Skeletal muscle satellite cell (primary cell): ENCODE results near the gene PRKCB.
"Not testable (repeated sequence)": the region's sequence is repeated elsewhere in the genome, so short reads cannot be mapped to it uniquely, and the experiment has no call there.

Experiments used
- H3K27me3 ChIP-seq: 2 replicates; pipeline ENCODE4 v1.7.0; 2013; ENCODE audit warnings: low read length; ENCODE audit not compliant: control insufficient read depth, insufficient read depth
- H3K36me3 ChIP-seq: 2 replicates; pipeline ENCODE4 v1.7.0; 2013; ENCODE audit warnings: mild to moderate bottlenecking, control low read depth, low read length; ENCODE audit not compliant: insufficient read depth
- H3K4me1 ChIP-seq: 2 replicates; pipeline ENCODE4 v1.7.0; 2013; ENCODE audit warnings: low read length; ENCODE audit not compliant: control insufficient read depth, insufficient read depth
- H3K4me2 ChIP-seq: 2 replicates; pipeline ENCODE4 v1.7.0; 2013; ENCODE audit warnings: mild to moderate bottlenecking, low read length
- H3K4me3 ChIP-seq: 2 replicates; pipeline ENCODE4 v1.7.0; 2013; ENCODE audit warnings: low read length
- H3K9ac ChIP-seq: 2 replicates; pipeline ENCODE4 v1.7.0; 2013; ENCODE audit warnings: mild to moderate bottlenecking, low read depth, low read length, moderate library complexity
- H3K9me3 ChIP-seq: replicated peaks from 2 replicates; pipeline ENCODE4 v1.7.0; 2013; ENCODE audit warnings: mild to moderate bottlenecking, control low read depth, low read length

Gene PRKCB

DNA sequence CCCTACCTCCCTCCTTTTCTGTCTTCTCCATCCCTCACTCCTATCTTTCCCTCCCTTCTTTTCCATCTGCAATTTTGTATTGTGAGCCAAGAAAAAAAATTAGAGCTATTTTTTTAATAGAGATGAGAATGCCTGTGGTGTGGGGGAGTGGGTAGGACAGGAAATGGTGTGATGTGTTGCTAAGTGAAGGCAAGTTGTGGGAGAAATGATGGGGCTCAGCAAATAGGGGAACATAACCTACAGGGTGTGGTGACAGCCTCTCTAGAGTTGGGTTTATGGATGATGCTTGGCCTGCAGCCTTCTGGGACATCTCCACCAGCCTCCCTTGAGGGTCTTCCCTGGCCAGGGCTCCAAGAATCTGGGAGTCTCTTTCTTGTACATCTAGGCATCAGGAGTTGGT is 257.3 kb downstream of the PRKCB start:
- no peaks in the 10 kb centered on the region for H3K27me3 ChIP-seq
- no peaks in the 10 kb centered on the region for H3K36me3 ChIP-seq
- peaks cover 3% of the 10 kb centered on the region for H3K9me3 ChIP-seq
- H3K9ac ChIP-seq: no peak overlapping the region
- no peaks in the 10 kb centered on the region for H3K4me1 ChIP-seq
- H3K4me3 ChIP-seq: no peak overlapping the region
- H3K4me2 ChIP-seq: no peak overlapping the region

- Histone ChIP-seq H3K4me1 (no peaks in the 10 kb centered on the region), H3K9me3 (peaks cover 3% of the 10 kb centered on the region), H3K36me3 (no peaks in the 10 kb centered on the region), H3K4me2 (no peak overlapping the region), H3K4me3 (no peak overlapping the region), H3K27me3 (no peaks in the 10 kb centered on the region), H3K9ac (no peak overlapping the region)
These were observed 258.9 kb downstream of the PRKCB start for GRCh38 chr16:24094660-24095059.

DNA sequence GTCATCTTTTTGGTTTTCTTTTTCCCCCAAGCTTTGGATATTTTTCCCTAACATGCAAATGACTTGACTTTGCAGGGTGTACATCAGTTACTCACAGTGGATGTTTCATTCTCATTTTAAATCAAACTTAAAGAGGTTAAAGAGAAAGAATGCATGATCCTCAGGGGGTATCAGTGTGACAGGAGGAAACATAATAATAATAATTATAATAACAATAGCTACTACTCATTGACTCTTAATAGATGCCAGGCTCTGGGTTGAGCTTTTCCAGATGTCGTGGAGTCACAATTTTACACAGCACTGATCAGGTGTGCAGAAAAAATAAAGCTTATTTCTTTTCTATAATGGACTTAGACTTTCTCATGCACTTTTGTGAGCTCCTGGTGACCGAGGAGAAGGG is 263.1 kb downstream of the PRKCB start:
- no peak overlapping the region for H3K4me2 ChIP-seq
- H3K36me3 ChIP-seq: no peaks in the 10 kb centered on the region

GRCh38 chr16:24101431-24101830 is 265.6 kb downstream of the PRKCB start:
- H3K4me2 ChIP-seq: no peak overlapping the region
- no peaks in the 10 kb centered on the region for H3K27me3 ChIP-seq
- no peak overlapping the region for H3K4me3 ChIP-seq
- no peak overlapping the region for H3K9ac ChIP-seq
- H3K9me3 ChIP-seq: no peaks in the 10 kb centered on the region
- no peaks in the 10 kb centered on the region for H3K36me3 ChIP-seq
- no peaks in the 10 kb centered on the region for H3K4me1 ChIP-seq

More for the DNA sequence above, 263.1 kb downstream of the PRKCB start:
- no peak overlapping the region for H3K9ac ChIP-seq
- H3K27me3 ChIP-seq: no peaks in the 10 kb centered on the region
- no peaks in the 10 kb centered on the region for H3K9me3 ChIP-seq
- H3K4me3 ChIP-seq: no peak overlapping the region
- H3K4me1 ChIP-seq: no peaks in the 10 kb centered on the region

GRCh38 chr16:24102209-24102660 is 266.5 kb downstream of the PRKCB start:
- H3K4me3 ChIP-seq: no peak overlapping the region
- H3K36me3 ChIP-seq: no peaks in the 10 kb centered on the region
- no peak overlapping the region for H3K4me2 ChIP-seq
- no peaks in the 10 kb centered on the region for H3K4me1 ChIP-seq
- no peaks in the 10 kb centered on the region for H3K9me3 ChIP-seq
- no peak overlapping the region for H3K9ac ChIP-seq
- H3K27me3 ChIP-seq: no peaks in the 10 kb centered on the region

DNA sequence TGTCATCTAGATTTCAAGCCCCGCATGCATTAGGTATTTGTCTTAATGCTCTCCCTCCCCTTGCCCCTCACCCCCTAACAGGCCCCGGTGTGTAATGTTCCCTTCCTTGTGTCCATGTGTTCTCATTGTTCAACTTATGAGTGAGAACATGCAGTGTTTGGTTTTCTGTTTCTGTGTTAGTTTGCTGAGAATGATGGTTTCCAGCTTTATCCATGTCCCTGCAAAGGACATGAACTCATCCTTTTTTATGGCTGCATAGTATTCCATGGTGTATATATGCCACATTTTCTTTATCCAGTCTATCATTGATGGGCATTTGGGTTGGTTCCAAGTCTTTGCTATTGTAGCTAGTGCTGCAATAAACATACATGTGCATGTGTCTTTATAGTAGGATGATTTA is 269.7 kb downstream of the PRKCB start:
- H3K9me3 ChIP-seq, H3K36me3 ChIP-seq, H3K4me2 ChIP-seq, H3K27me3 ChIP-seq, H3K4me1 ChIP-seq, H3K9ac ChIP-seq, H3K4me3 ChIP-seq: not testable (repeated sequence)

DNA sequence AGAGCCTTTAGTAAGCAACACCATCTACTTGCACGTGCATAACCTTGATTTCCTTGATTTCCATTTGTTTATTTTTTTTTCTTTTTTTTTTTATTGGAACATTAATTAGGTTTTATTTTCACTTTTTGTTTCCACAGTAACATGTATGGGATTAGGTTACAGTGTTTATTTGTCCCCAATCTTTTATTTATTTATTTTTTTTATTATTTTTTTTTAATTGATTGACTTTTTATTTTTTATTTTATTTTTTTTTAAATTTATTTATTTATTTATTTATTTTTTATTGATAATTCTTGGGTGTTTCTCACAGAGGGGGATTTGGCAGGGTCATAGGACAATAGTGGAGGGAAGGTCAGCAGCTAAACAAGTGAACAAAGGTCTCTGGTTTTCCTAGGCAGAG is 272.3 kb downstream of the PRKCB start:
- not testable (repeated sequence) for H3K4me3 ChIP-seq, H3K9me3 ChIP-seq, H3K4me2 ChIP-seq, H3K4me1 ChIP-seq, H3K27me3 ChIP-seq, H3K36me3 ChIP-seq, H3K9ac ChIP-seq

DNA sequence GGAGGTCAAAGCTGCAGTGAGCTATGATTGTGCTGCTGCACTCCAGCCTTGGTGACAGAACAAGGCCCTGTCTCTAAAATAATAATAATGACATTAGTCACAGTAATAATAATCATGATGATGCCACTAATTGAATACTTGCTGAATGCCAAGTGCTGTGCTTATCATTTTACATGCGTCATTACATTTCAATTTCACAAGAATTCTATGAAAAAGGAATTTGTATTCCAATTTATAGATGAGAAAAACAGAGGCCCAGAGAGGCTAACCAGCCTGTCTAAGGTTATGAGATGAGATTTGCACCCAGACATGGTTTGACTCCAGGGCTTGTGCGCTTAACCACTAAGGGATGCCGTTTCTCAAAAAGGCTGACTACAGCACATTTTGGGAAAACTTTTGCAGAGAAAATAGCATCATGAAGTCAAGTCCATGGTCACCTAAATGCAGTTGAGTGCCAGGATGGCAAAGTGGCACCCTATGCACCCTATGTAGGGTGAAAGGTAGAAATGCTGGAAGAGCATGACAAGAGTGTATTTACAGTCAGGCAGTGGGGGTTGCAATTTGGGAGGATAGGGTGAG is 276.0 kb downstream of the PRKCB start:
- H3K27me3 ChIP-seq: no peaks in the 10 kb centered on the region
- H3K9me3 ChIP-seq: no peaks in the 10 kb centered on the region
- H3K4me3 ChIP-seq: no peak overlapping the region
- H3K9ac ChIP-seq: no peak overlapping the region
- no peaks in the 10 kb centered on the region for H3K4me1 ChIP-seq
- no peaks in the 10 kb centered on the region for H3K36me3 ChIP-seq
- H3K4me2 ChIP-seq: no peak overlapping the region

GRCh38 chr16:24113115-24113745 is 277.4 kb downstream of the PRKCB start:
- no peaks in the 10 kb centered on the region for H3K4me1 ChIP-seq
- H3K27me3 ChIP-seq: no peaks in the 10 kb centered on the region
- no peaks in the 10 kb centered on the region for H3K36me3 ChIP-seq
- H3K4me2 ChIP-seq: no peak overlapping the region
- H3K4me3 ChIP-seq: no peak overlapping the region
- H3K9ac ChIP-seq: no peak overlapping the region
- no peaks in the 10 kb centered on the region for H3K9me3 ChIP-seq

- Histone ChIP-seq H3K27me3 (no peaks in the 10 kb centered on the region), H3K4me2 (no peak overlapping the region), H3K4me3 (no peak overlapping the region), H3K9ac (no peak overlapping the region), H3K9me3 (no peaks in the 10 kb centered on the region), H3K4me1 (no peaks in the 10 kb centered on the region), H3K36me3 (no peaks in the 10 kb centered on the region)
These were observed 279.1 kb downstream of the PRKCB start for GRCh38 chr16:24114876-24115275.

DNA sequence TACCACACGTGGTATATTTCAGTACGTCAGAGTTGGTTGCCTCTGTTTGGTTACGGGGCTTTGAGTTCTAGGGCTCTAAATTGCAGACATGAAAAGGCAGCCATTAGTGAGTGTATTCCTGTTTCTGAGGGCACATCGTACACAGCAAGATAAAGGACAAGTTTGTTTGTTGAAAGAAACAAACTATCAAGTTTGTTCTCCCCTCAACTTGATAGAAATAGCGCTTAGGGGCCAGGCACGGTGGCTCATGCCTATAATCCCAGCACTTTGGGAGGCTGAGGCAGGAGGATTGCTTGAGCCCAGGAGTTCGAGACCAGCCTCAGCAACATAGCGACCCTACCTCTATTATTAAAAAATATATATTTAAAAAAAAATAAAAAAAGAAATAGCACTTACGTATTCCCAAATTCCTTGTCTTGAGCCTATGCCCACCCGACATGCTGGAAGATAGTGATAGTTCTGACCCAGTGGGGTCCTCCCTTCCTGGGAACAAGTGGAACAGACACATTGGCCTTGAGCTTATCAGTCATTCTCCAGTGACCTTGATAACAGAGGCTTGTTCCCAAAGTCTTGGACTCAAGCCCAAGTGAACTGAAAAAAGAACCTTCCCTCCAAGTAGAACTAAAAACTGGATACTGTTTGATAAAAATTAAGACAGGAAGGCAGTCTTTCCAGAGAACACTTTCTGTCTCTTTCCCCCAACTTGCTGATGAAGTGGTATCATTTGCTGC is 280.4 kb downstream of the PRKCB start:
- no peak overlapping the region for H3K9ac ChIP-seq
- H3K9me3 ChIP-seq: no peaks in the 10 kb centered on the region
- no peak overlapping the region for H3K4me2 ChIP-seq
- no peak overlapping the region for H3K4me3 ChIP-seq
- no peaks in the 10 kb centered on the region for H3K4me1 ChIP-seq
- no peaks in the 10 kb centered on the region for H3K27me3 ChIP-seq
- H3K36me3 ChIP-seq: no peaks in the 10 kb centered on the region

DNA sequence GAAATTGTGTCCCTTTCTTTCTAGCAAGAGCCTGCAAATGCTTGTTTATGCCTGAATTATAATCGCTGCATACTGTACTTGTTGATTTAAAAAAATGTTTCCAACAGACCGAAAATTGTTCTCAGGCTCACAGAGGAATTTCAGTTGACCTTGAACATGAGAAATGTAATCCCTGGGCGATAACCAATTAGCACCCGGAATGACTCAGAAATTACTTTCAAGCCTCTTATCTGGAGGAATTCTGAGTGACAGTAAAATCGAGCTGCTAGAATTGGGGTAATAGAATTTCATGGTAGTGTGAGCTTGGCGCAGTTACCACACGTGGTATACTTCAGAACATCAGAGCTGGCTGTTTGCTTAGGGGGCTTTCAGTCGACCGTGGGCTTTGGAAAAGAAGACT is 281.2 kb downstream of the PRKCB start:
- Histone ChIP-seq H3K4me1 (no peaks in the 10 kb centered on the region), H3K36me3 (no peaks in the 10 kb centered on the region), H3K9ac (no peak overlapping the region), H3K4me3 (no peak overlapping the region), H3K9me3 (no peaks in the 10 kb centered on the region), H3K27me3 (no peaks in the 10 kb centered on the region), H3K4me2 (no peak overlapping the region)
